Lower leg skin (tissue), 3 donors: ENCODE results near the gene UGP2.

Experiments
- POLR2A ChIP-seq, 2 donors: fragments of 450-650 bp; IDR thresholded peaks; one replicate each; pipeline ENCODE4 v1.6.1; 2016 to 2017; ENCODE audit warnings: antibody characterized with exemption in 2 of 2, mild to moderate bottlenecking in 1 of 2, moderate library complexity in 1 of 2
- TF ChIP-seq, protein P1 (sequence below), 3 donors: fragments of 450-650 bp; IDR thresholded peaks; one replicate each; pipeline ENCODE4 v1.5.1; 2016; ENCODE audit warnings: antibody characterized with exemption in 3 of 3, mild to moderate bottlenecking in 3 of 3, moderate library complexity in 2 of 3

DNA sequence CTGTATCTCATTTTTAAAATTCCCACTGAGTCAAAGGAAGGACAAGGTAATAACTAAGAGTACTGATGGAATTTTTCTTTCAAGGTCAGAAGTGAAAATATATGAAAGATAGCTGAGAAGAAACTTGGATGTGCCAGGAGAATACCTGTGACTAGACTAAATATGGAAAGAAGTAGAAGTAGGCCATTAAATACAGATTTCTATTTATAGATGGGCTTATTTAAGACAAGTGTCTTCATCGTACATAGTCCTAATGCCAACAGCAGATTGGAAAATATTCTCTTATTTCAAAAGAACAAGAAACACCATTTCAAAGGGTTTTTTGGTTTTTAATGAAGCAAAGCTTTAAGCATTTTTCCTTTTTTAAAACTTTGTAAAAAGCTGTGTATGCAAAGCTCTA lies 22.0 kb downstream of the UGP2 start:
- TF ChIP-seq, protein P1, sequence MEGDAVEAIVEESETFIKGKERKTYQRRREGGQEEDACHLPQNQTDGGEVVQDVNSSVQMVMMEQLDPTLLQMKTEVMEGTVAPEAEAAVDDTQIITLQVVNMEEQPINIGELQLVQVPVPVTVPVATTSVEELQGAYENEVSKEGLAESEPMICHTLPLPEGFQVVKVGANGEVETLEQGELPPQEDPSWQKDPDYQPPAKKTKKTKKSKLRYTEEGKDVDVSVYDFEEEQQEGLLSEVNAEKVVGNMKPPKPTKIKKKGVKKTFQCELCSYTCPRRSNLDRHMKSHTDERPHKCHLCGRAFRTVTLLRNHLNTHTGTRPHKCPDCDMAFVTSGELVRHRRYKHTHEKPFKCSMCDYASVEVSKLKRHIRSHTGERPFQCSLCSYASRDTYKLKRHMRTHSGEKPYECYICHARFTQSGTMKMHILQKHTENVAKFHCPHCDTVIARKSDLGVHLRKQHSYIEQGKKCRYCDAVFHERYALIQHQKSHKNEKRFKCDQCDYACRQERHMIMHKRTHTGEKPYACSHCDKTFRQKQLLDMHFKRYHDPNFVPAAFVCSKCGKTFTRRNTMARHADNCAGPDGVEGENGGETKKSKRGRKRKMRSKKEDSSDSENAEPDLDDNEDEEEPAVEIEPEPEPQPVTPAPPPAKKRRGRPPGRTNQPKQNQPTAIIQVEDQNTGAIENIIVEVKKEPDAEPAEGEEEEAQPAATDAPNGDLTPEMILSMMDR (IDR thresholded peaks at IDR 0.05): no peak
- no peak for TF ChIP-seq POLR2A (IDR thresholded peaks at IDR 0.05)
